ENCODE results near the gene DEDD. TPM values are rescaled to one million over a fixed set of nuclear protein-coding genes. Genes with fewer than 3 reads are reported as not detected.

DEDD gene
- total and polyA plus RNA-seq, 5 donors from 2014 or later = 39.5 to 46.4 (median 41.5) TPM

GRCh38 chr1:161096015-161096414 lies 36.5 kb downstream of the DEDD start:
- peaks cover 0 to 6% (median 0%) of the 10 kb centered on the region in 7 donors for H3K9me3 Mint-ChIP-seq
- peak overlapping the region in 2 of 4 donors; percentile 34 to 96 for H3K4me3 Mint-ChIP-seq
- H3K36me3 Mint-ChIP-seq = peaks cover 18% of the 10 kb centered on the region
- peaks cover 11 to 23% (median 16%) of the 10 kb centered on the region in 4 donors for H3K4me1 Mint-ChIP-seq
- H3K27ac Mint-ChIP-seq = peak overlapping the region; percentile 66 to 100 (median 96)
- H3K4me3 ChIP-seq (ENCODE audit: low read depth, low read length) = no peak overlapping the region
- no peaks in the 10 kb centered on the region for H3K27me3 ChIP-seq (ENCODE audit: control insufficient read depth, insufficient read depth, low read length)
- H3K9me3 ChIP-seq (ENCODE audit: control insufficient read depth in 2 of 2, low read length in 2 of 2) = no peaks in the 10 kb centered on the region
- peaks cover 18% of the 10 kb centered on the region for H3K4me1 ChIP-seq (ENCODE audit: control insufficient read depth, insufficient read depth, low read length, poor library complexity, severe bottlenecking)
- no peak for DNase-seq
- no peak overlapping the region for H3K27ac ChIP-seq (ENCODE audit: insufficient read depth, low read length, poor library complexity, severe bottlenecking)
- H3K36me3 ChIP-seq (ENCODE audit: control insufficient read depth, insufficient read depth, low read length) = peaks cover 17% of the 10 kb centered on the region
- no peak for ATAC-seq (ENCODE audit: low read depth in 2 of 2)
- peaks cover 18% of the 10 kb centered on the region for H3K27me3 Mint-ChIP-seq

GRCh38 chr1:161095230-161095629 lies 37.2 kb downstream of the DEDD start:
- Histone ChIP-seq H3K27me3 (ENCODE audit: control insufficient read depth, insufficient read depth, low read length) (no peaks in the 10 kb centered on the region), H3K4me3 (ENCODE audit: low read depth, low read length) (no peak overlapping the region), H3K9me3 (ENCODE audit: control insufficient read depth in 2 of 2, low read length in 2 of 2) (no peaks in the 10 kb centered on the region), H3K36me3 (ENCODE audit: control insufficient read depth, insufficient read depth, low read length) (peaks cover 10% of the 10 kb centered on the region), H3K4me1 (ENCODE audit: control insufficient read depth, insufficient read depth, low read length, poor library complexity, severe bottlenecking) (peaks cover 18% of the 10 kb centered on the region), H3K27ac (ENCODE audit: insufficient read depth, low read length, poor library complexity, severe bottlenecking) (no peak overlapping the region)
- peak overlapping the region in 2 of 3 donors; percentile 45 to 46 for H3K27ac Mint-ChIP-seq
- no peak for DNase-seq
- no peak for ATAC-seq (ENCODE audit: low read depth in 2 of 2)
- H3K9me3 Mint-ChIP-seq = peaks cover 0 to 6% (median 0%) of the 10 kb centered on the region in 7 donors
- H3K4me3 Mint-ChIP-seq = peak overlapping the region in 1 of 4 donors; percentile 76
- H3K27me3 Mint-ChIP-seq = peaks cover 18% of the 10 kb centered on the region
- H3K36me3 Mint-ChIP-seq = peaks cover 16% of the 10 kb centered on the region
- H3K4me1 Mint-ChIP-seq = peaks cover 11 to 23% (median 17%) of the 10 kb centered on the region in 4 donors

GRCh38 chr1:161094481-161094880 lies 38.0 kb downstream of the DEDD start:
- no peak for DNase-seq
- Mint-ChIP-seq H3K4me3 (peak overlapping the region in 1 of 4 donors; percentile 76), H3K27ac (no peak overlapping the region), H3K9me3 (peaks cover 0 to 6% (median 0%) of the 10 kb centered on the region in 7 donors), H3K27me3 (peaks cover 18% of the 10 kb centered on the region), H3K4me1 (peaks cover 11 to 23% (median 17%) of the 10 kb centered on the region in 4 donors), H3K36me3 (peaks cover 9% of the 10 kb centered on the region)
- Histone ChIP-seq H3K27me3 (ENCODE audit: control insufficient read depth, insufficient read depth, low read length) (no peaks in the 10 kb centered on the region), H3K4me1 (ENCODE audit: control insufficient read depth, insufficient read depth, low read length, poor library complexity, severe bottlenecking) (peaks cover 18% of the 10 kb centered on the region), H3K36me3 (ENCODE audit: control insufficient read depth, insufficient read depth, low read length) (peaks cover 2% of the 10 kb centered on the region), H3K4me3 (ENCODE audit: low read depth, low read length) (no peak overlapping the region), H3K27ac (ENCODE audit: insufficient read depth, low read length, poor library complexity, severe bottlenecking) (no peak overlapping the region), H3K9me3 (ENCODE audit: control insufficient read depth in 2 of 2, low read length in 2 of 2) (no peaks in the 10 kb centered on the region)
- no peak for ATAC-seq (ENCODE audit: low read depth in 2 of 2)

GRCh38 chr1:161092621-161093028 lies 39.8 kb downstream of the DEDD start:
- H3K9me3 Mint-ChIP-seq = peaks cover 0 to 2% (median 0%) of the 10 kb centered on the region in 7 donors
- ATAC-seq (ENCODE audit: low read depth in 2 of 2) (peak in 1 of 2 donors; percentile 33), DNase-seq (peak in 1 of 3 donors; percentile 34)
- Histone ChIP-seq H3K27me3 (ENCODE audit: control insufficient read depth, insufficient read depth, low read length) (no peaks in the 10 kb centered on the region), H3K27ac (ENCODE audit: insufficient read depth, low read length, poor library complexity, severe bottlenecking) (no peak overlapping the region), H3K4me1 (ENCODE audit: control insufficient read depth, insufficient read depth, low read length, poor library complexity, severe bottlenecking) (peaks cover 7% of the 10 kb centered on the region), H3K4me3 (ENCODE audit: low read depth, low read length) (no peak overlapping the region), H3K36me3 (ENCODE audit: control insufficient read depth, insufficient read depth, low read length) (no peaks in the 10 kb centered on the region), H3K9me3 (ENCODE audit: control insufficient read depth in 2 of 2, low read length in 2 of 2) (no peaks in the 10 kb centered on the region)
- no peak overlapping the region for H3K4me3 Mint-ChIP-seq
- no peak overlapping the region for H3K27ac Mint-ChIP-seq
- H3K36me3 Mint-ChIP-seq = peaks cover 3% of the 10 kb centered on the region
- H3K4me1 Mint-ChIP-seq = peaks cover 5 to 15% (median 10%) of the 10 kb centered on the region in 4 donors
- peaks cover 13% of the 10 kb centered on the region for H3K27me3 Mint-ChIP-seq

- Histone ChIP-seq H3K9me3 (ENCODE audit: control insufficient read depth in 2 of 2, low read length in 2 of 2) (no peaks in the 10 kb centered on the region), H3K4me3 (ENCODE audit: low read depth, low read length) (no peak overlapping the region), H3K4me1 (ENCODE audit: control insufficient read depth, insufficient read depth, low read length, poor library complexity, severe bottlenecking) (peaks cover under 1% of the 10 kb centered on the region), H3K27ac (ENCODE audit: insufficient read depth, low read length, poor library complexity, severe bottlenecking) (no peak overlapping the region), H3K27me3 (ENCODE audit: control insufficient read depth, insufficient read depth, low read length) (no peaks in the 10 kb centered on the region), H3K36me3 (ENCODE audit: control insufficient read depth, insufficient read depth, low read length) (no peaks in the 10 kb centered on the region)
- H3K4me1 Mint-ChIP-seq = peaks cover 0 to 9% (median 4%) of the 10 kb centered on the region in 4 donors
- H3K27ac Mint-ChIP-seq = no peak overlapping the region
- no peak overlapping the region for H3K4me3 Mint-ChIP-seq
- ATAC-seq (ENCODE audit: low read depth in 2 of 2) (no peak), DNase-seq (no peak)
- H3K36me3 Mint-ChIP-seq = no peaks in the 10 kb centered on the region
- H3K9me3 Mint-ChIP-seq = no peaks in the 10 kb centered on the region
- peaks cover 7% of the 10 kb centered on the region for H3K27me3 Mint-ChIP-seq
These were observed 40.5 kb downstream of the DEDD start for GRCh38 chr1:161091796-161092507.

GRCh38 chr1:161091093-161091492 lies 41.4 kb downstream of the DEDD start:
- H3K4me1 Mint-ChIP-seq = peaks cover 0 to 6% (median 1%) of the 10 kb centered on the region in 4 donors
- H3K9me3 Mint-ChIP-seq = no peaks in the 10 kb centered on the region
- ATAC-seq (ENCODE audit: low read depth in 2 of 2) = no peak
- H3K36me3 ChIP-seq (ENCODE audit: control insufficient read depth, insufficient read depth, low read length) = no peaks in the 10 kb centered on the region
- H3K9me3 ChIP-seq (ENCODE audit: control insufficient read depth in 2 of 2, low read length in 2 of 2) = no peaks in the 10 kb centered on the region
- no peaks in the 10 kb centered on the region for H3K27me3 Mint-ChIP-seq
- H3K4me3 ChIP-seq (ENCODE audit: low read depth, low read length) = no peak overlapping the region
- DNase-seq = no peak
- H3K4me3 Mint-ChIP-seq = no peak overlapping the region
- H3K4me1 ChIP-seq (ENCODE audit: control insufficient read depth, insufficient read depth, low read length, poor library complexity, severe bottlenecking) = no peaks in the 10 kb centered on the region
- no peaks in the 10 kb centered on the region for H3K36me3 Mint-ChIP-seq
- H3K27me3 ChIP-seq (ENCODE audit: control insufficient read depth, insufficient read depth, low read length) = no peaks in the 10 kb centered on the region
- no peak overlapping the region for H3K27ac Mint-ChIP-seq
- no peak overlapping the region for H3K27ac ChIP-seq (ENCODE audit: insufficient read depth, low read length, poor library complexity, severe bottlenecking)

- Histone ChIP-seq H3K9me3 (ENCODE audit: control insufficient read depth in 2 of 2, low read length in 2 of 2) (no peaks in the 10 kb centered on the region), H3K27me3 (ENCODE audit: control insufficient read depth, insufficient read depth, low read length) (no peaks in the 10 kb centered on the region), H3K27ac (ENCODE audit: insufficient read depth, low read length, poor library complexity, severe bottlenecking) (no peak overlapping the region), H3K4me3 (ENCODE audit: low read depth, low read length) (no peak overlapping the region), H3K36me3 (ENCODE audit: control insufficient read depth, insufficient read depth, low read length) (no peaks in the 10 kb centered on the region), H3K4me1 (ENCODE audit: control insufficient read depth, insufficient read depth, low read length, poor library complexity, severe bottlenecking) (no peaks in the 10 kb centered on the region)
- ATAC-seq (ENCODE audit: low read depth in 2 of 2) = no peak
- no peak overlapping the region for H3K27ac Mint-ChIP-seq
- H3K9me3 Mint-ChIP-seq = no peaks in the 10 kb centered on the region
- H3K36me3 Mint-ChIP-seq = no peaks in the 10 kb centered on the region
- peaks cover 0 to 5% (median 1%) of the 10 kb centered on the region in 4 donors for H3K4me1 Mint-ChIP-seq
- DNase-seq = no peak
- H3K4me3 Mint-ChIP-seq = peak overlapping the region in 1 of 4 donors; percentile 44
- H3K27me3 Mint-ChIP-seq = no peaks in the 10 kb centered on the region
These were observed 41.9 kb downstream of the DEDD start for GRCh38 chr1:161090617-161091016.

GRCh38 chr1:161089938-161090337 lies 42.5 kb downstream of the DEDD start:
- no peaks in the 10 kb centered on the region for H3K27me3 ChIP-seq (ENCODE audit: control insufficient read depth, insufficient read depth, low read length)
- no peak overlapping the region for H3K27ac ChIP-seq (ENCODE audit: insufficient read depth, low read length, poor library complexity, severe bottlenecking)
- Mint-ChIP-seq H3K36me3 (no peaks in the 10 kb centered on the region), H3K4me3 (no peak overlapping the region), H3K27ac (no peak overlapping the region), H3K4me1 (peaks cover 0 to 5% (median 1%) of the 10 kb centered on the region in 4 donors), H3K27me3 (no peaks in the 10 kb centered on the region), H3K9me3 (no peaks in the 10 kb centered on the region)
- ATAC-seq (ENCODE audit: low read depth in 2 of 2) (no peak), DNase-seq (no peak)
- H3K4me1 ChIP-seq (ENCODE audit: control insufficient read depth, insufficient read depth, low read length, poor library complexity, severe bottlenecking) = no peaks in the 10 kb centered on the region
- no peak overlapping the region for H3K4me3 ChIP-seq (ENCODE audit: low read depth, low read length)
- H3K9me3 ChIP-seq (ENCODE audit: control insufficient read depth in 2 of 2, low read length in 2 of 2) = no peaks in the 10 kb centered on the region
- no peaks in the 10 kb centered on the region for H3K36me3 ChIP-seq (ENCODE audit: control insufficient read depth, insufficient read depth, low read length)
